GM23338 (cell line): ENCODE results near the gene TMEM229A. TPM values are rescaled to one million over a fixed set of nuclear protein-coding genes. Genes with fewer than 3 reads are reported as not detected.

Source experiments
- ATAC-seq: fragments of 200-7000 bp; cut with Tn5 transposase; 3 replicates; pipeline ENCODE4 v1.9.1; 2020
- DNase-seq: peaks from one replicate; pipeline ENCODE4 v3.0.0-alpha.2; 2015; ENCODE audit warnings: low spot score
- H2AFZ ChIP-seq: fragments of 200-600 bp; sonication (generic); 2 replicates; pipeline ENCODE4 v1.8.0; 2016; ENCODE audit warnings: antibody characterized with exemption, mild to moderate bottlenecking, moderate library complexity
- H3F3A ChIP-seq: fragments of 200-600 bp; sonication (generic); replicated peaks from 2 replicates; pipeline ENCODE4 v1.8.0; 2017; ENCODE audit warnings: antibody characterized with exemption, mixed run types, low read depth
- H3K27ac ChIP-seq: fragments of 200-600 bp; sonication (generic); 2 replicates; pipeline ENCODE4 v1.6.1; 2016; ENCODE audit warnings: low read depth
- H3K27me3 ChIP-seq: fragments of 200-600 bp; sonication (generic); 2 replicates; pipeline ENCODE4 v1.8.0; 2016; ENCODE audit warnings: mild to moderate bottlenecking, mixed run types, moderate library complexity; ENCODE audit not compliant: insufficient read depth
- H3K36me3 ChIP-seq: fragments of 200-600 bp; sonication (generic); 2 replicates; pipeline ENCODE4 v1.8.0; 2016; ENCODE audit warnings: mild to moderate bottlenecking; ENCODE audit not compliant: insufficient read depth
- H3K4me1 ChIP-seq: fragments of 200-600 bp; sonication (generic); 2 replicates; pipeline ENCODE4 v1.8.0; 2016; ENCODE audit warnings: mild to moderate bottlenecking, moderate library complexity; ENCODE audit not compliant: insufficient read depth
- H3K4me2 ChIP-seq: fragments of 200-600 bp; sonication (generic); 2 replicates; pipeline ENCODE4 v1.7.1; 2017; ENCODE audit warnings: mixed run types
- H3K4me3 ChIP-seq: fragments of 200-600 bp; sonication (generic); 2 replicates; pipeline ENCODE4 v1.6.1; 2016; ENCODE audit warnings: mixed run types
- H3K79me2 ChIP-seq: fragments of 200-600 bp; sonication (generic); replicated peaks from 2 replicates; pipeline ENCODE4 v1.8.0; 2017; ENCODE audit warnings: mild to moderate bottlenecking; ENCODE audit not compliant: insufficient read depth
- H3K9me2 ChIP-seq: fragments of 200-600 bp; sonication (generic); 2 replicates; pipeline ENCODE4 v1.8.0; 2017; ENCODE audit not compliant: insufficient read depth
- H4K20me1 ChIP-seq: fragments of 200-600 bp; sonication (generic); replicated peaks from 2 replicates; pipeline ENCODE4 v1.8.0; 2017; ENCODE audit warnings: mild to moderate bottlenecking; ENCODE audit not compliant: insufficient read depth
- H3K27ac Mint-ChIP-seq: 2 replicates; pipeline ENCODE4 v1.8.0; 2020; ENCODE audit warnings: inconsistent platforms, mild to moderate bottlenecking, moderate library complexity, mixed read lengths
- H3K27me3 Mint-ChIP-seq: 3 replicates; pipeline ENCODE4 v1.8.0; 2022; ENCODE audit warnings: low read depth, mild to moderate bottlenecking, moderate library complexity, mixed read lengths, inconsistent platforms; ENCODE audit not compliant: insufficient read depth, poor library complexity
- H3K36me3 Mint-ChIP-seq: 3 replicates; pipeline ENCODE4 v1.8.0; 2021; ENCODE audit warnings: low read depth, mild to moderate bottlenecking, inconsistent platforms, moderate library complexity, mixed read lengths
- H3K4me1 Mint-ChIP-seq: 3 replicates; pipeline ENCODE4 v1.8.0; 2020; ENCODE audit warnings: mild to moderate bottlenecking, inconsistent platforms, mixed read lengths
- H3K4me3 Mint-ChIP-seq: 3 replicates; pipeline ENCODE4 v1.8.0; 2021; ENCODE audit warnings: moderate library complexity, mild to moderate bottlenecking, inconsistent platforms, mixed read lengths
- H3K9me3 Mint-ChIP-seq: 3 replicates; pipeline ENCODE4 v1.8.0; 2020; ENCODE audit warnings: moderate library complexity, mild to moderate bottlenecking, inconsistent platforms, mixed read lengths
- CREB1 ChIP-seq: fragments of 250-450 bp; sonication (Bioruptor Pico); IDR thresholded peaks from 2 replicates; pipeline ENCODE4 v1.5.0; 2020; ENCODE audit warnings: low read depth, mild to moderate bottlenecking, moderate library complexity
- CTCF ChIP-seq, 2 experiments: fragments of 200-600 bp in 1 of 2; sonication (generic) in 1 of 2; conservative IDR thresholded peaks; 2 replicates each; pipeline versions ENCODE4 v1.5.1 to v1.6.1; 2016 to 2017; ENCODE audit warnings: antibody characterized with exemption in 2 of 2, low read depth in 2 of 2, mild to moderate bottlenecking in 2 of 2, moderate library complexity in 1 of 2
- JUNB ChIP-seq: IDR thresholded peaks from one replicate; pipeline ENCODE4 v1.6.1; 2016; ENCODE audit warnings: antibody characterized with exemption; ENCODE audit not compliant: unreplicated experiment
- POLR2AphosphoS5 ChIP-seq: IDR thresholded peaks from 2 replicates; pipeline ENCODE4 v1.6.1; 2016; ENCODE audit warnings: antibody characterized with exemption, low read depth
- REST ChIP-seq: IDR thresholded peaks from one replicate; pipeline ENCODE4 v1.6.1; 2018; ENCODE audit warnings: antibody characterized with exemption; ENCODE audit not compliant: unreplicated experiment
- STAT1 ChIP-seq: IDR thresholded peaks from one replicate; pipeline ENCODE4 v1.6.1; 2016; ENCODE audit warnings: antibody characterized with exemption; ENCODE audit not compliant: unreplicated experiment
- ZNF114 ChIP-seq: fragments of 250-450 bp; sonication (Bioruptor Pico); IDR thresholded peaks from 2 replicates; pipeline ENCODE4 v1.5.0; 2020; ENCODE audit warnings: mild to moderate bottlenecking, moderate library complexity
- ZNF331 ChIP-seq: fragments of 250-450 bp; sonication (Bioruptor Pico); IDR thresholded peaks from 2 replicates; pipeline ENCODE4 v1.5.0; 2020; ENCODE audit warnings: low read depth, mild to moderate bottlenecking, moderate library complexity
- polyA plus RNA-seq: library from polyadenylated mRNA; unstranded; fragments of >200 nt; fragmentation: Nextera tagmentation; extraction: Ambion mirVana; gene quantifications from 2 replicates; pipeline ENCODE4 v1.2.1, GENCODE V29; 2016
- total RNA-seq: library from RNA; depleted of rRNA; stranded (reverse); fragments of >200 nt; shearing (Covaris generic); gene quantifications from 2 replicates; pipeline ENCODE4 v1.2.3, GENCODE V29; 2014
- TF ChIP-seq, protein P1 (sequence below): fragments of 250-450 bp; sonication (Bioruptor Pico); IDR thresholded peaks from 2 replicates; pipeline ENCODE4 v1.5.0; 2020; ENCODE audit warnings: mild to moderate bottlenecking, moderate library complexity

TMEM229A gene
- total and polyA plus RNA-seq, 2 experiments from 2014 or later, result 0.63 to 0.80 TPM

GRCh38 chr7:124060528-124060927 is 27.7 kb upstream of the TMEM229A start (continued):
- no peak for TF ChIP-seq REST

DNA sequence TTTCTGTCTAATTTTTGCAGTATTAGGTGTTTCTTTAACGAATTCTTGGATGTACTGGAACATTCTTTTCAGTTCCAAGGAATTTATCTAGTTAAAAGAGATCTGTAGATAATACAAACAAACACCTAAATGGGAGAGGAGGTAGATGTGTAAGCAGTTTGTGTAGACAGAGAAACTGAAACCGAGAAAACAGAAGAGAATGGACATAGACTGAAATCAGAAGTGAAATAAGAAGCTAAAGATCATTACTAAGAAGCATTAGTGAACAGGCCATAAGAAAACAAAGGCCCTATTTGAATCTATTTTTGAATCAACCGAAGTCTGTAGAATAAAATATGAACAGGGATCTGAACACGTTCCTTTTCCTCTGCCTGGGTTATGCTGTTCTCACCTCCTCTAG is 26.5 kb upstream of the TMEM229A start:
- no peaks in the 10 kb centered on the region for H3K36me3 Mint-ChIP-seq
- no peak overlapping the region for H3K27ac Mint-ChIP-seq
- H3K4me2 ChIP-seq, result no peak overlapping the region
- TF ChIP-seq, protein P1, sequence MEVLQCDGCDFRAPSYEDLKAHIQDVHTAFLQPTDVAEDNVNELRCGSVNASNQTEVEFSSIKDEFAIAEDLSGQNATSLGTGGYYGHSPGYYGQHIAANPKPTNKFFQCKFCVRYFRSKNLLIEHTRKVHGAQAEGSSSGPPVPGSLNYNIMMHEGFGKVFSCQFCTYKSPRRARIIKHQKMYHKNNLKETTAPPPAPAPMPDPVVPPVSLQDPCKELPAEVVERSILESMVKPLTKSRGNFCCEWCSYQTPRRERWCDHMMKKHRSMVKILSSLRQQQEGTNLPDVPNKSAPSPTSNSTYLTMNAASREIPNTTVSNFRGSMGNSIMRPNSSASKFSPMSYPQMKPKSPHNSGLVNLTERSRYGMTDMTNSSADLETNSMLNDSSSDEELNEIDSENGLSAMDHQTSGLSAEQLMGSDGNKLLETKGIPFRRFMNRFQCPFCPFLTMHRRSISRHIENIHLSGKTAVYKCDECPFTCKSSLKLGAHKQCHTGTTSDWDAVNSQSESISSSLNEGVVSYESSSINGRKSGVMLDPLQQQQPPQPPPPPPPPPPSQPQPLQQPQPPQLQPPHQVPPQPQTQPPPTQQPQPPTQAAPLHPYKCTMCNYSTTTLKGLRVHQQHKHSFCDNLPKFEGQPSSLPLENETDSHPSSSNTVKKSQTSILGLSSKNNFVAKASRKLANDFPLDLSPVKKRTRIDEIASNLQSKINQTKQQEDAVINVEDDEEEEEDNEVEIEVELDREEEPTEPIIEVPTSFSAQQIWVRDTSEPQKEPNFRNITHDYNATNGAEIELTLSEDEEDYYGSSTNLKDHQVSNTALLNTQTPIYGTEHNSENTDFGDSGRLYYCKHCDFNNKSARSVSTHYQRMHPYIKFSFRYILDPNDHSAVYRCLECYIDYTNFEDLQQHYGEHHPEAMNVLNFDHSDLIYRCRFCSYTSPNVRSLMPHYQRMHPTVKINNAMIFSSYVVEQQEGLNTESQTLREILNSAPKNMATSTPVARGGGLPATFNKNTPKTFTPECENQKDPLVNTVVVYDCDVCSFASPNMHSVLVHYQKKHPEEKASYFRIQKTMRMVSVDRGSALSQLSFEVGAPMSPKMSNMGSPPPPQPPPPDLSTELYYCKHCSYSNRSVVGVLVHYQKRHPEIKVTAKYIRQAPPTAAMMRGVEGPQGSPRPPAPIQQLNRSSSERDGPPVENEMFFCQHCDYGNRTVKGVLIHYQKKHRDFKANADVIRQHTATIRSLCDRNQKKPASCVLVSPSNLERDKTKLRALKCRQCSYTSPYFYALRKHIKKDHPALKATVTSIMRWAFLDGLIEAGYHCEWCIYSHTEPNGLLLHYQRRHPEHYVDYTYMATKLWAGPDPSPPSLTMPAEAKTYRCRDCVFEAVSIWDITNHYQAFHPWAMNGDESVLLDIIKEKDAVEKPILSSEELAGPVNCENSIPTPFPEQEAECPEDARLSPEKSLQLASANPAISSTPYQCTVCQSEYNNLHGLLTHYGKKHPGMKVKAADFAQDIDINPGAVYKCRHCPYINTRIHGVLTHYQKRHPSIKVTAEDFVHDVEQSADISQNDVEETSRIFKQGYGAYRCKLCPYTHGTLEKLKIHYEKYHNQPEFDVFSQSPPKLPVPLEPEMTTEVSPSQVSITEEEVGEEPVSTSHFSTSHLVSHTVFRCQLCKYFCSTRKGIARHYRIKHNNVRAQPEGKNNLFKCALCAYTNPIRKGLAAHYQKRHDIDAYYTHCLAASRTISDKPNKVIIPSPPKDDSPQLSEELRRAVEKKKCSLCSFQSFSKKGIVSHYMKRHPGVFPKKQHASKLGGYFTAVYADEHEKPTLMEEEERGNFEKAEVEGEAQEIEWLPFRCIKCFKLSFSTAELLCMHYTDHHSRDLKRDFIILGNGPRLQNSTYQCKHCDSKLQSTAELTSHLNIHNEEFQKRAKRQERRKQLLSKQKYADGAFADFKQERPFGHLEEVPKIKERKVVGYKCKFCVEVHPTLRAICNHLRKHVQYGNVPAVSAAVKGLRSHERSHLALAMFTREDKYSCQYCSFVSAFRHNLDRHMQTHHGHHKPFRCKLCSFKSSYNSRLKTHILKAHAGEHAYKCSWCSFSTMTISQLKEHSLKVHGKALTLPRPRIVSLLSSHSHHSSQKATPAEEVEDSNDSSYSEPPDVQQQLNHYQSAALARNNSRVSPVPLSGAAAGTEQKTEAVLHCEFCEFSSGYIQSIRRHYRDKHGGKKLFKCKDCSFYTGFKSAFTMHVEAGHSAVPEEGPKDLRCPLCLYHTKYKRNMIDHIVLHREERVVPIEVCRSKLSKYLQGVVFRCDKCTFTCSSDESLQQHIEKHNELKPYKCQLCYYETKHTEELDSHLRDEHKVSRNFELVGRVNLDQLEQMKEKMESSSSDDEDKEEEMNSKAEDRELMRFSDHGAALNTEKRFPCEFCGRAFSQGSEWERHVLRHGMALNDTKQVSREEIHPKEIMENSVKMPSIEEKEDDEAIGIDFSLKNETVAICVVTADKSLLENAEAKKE, result no peak
- TF ChIP-seq CTCF (conservative IDR thresholded peaks at IDR 0.05; ENCODE audit: low read depth in 2 of 2) (no peak), REST (no peak), CREB1 (CRISPR knock-in tag) (no peak), STAT1 (no peak), ZNF331 (no peak), POLR2AphosphoS5 (no peak), JUNB (no peak), ZNF114 (CRISPR knock-in tag) (no peak)

More for the DNA sequence above, 26.5 kb upstream of the TMEM229A start:
- Histone ChIP-seq H4K20me1 (no peaks in the 10 kb centered on the region), H3K4me3 (no peak overlapping the region), H3K27ac (no peak overlapping the region), H3K36me3 (no peaks in the 10 kb centered on the region), H3F3A (no peaks in the 10 kb centered on the region), H3K4me1 (no peaks in the 10 kb centered on the region), H3K79me2 (no peaks in the 10 kb centered on the region), H2AFZ (no peak overlapping the region), H3K27me3 (no peaks in the 10 kb centered on the region), H3K9me2 (no peaks in the 10 kb centered on the region)
- DNase-seq (no peak), ATAC-seq (no peak)
- no peak overlapping the region for H3K4me3 Mint-ChIP-seq
- no peaks in the 10 kb centered on the region for H3K9me3 Mint-ChIP-seq
- H3K27me3 Mint-ChIP-seq, result no peaks in the 10 kb centered on the region
- no peaks in the 10 kb centered on the region for H3K4me1 Mint-ChIP-seq
